Kidney (tissue), 14 donors: ENCODE measurements around the gene MED16. TPM values are rescaled to one million over a fixed set of nuclear protein-coding genes. Genes with fewer than 3 reads are reported as not detected.
A peak's percentile ranks its signal among the peaks of the same experiment; 100 is the strongest.

Source experiments
- DNase-seq, 5 donors: peaks; one replicate each; pipeline ENCODE4 v3.0.0-alpha.2; 2013 to 2020
- FAIRE-seq: peaks from 2 replicates; lab custom pipeline; 2012; peaks lifted over from hg19 to GRCh38; lab: Jason Lieb, UNC
- H3K27ac ChIP-seq, 2 donors: one replicate each; pipeline ENCODE4 v1.7.0; 2013; ENCODE audit warnings: low read depth in 2 of 2, low read length in 2 of 2, inconsistent platforms in 1 of 2
- H3K27me3 ChIP-seq: one replicate; pipeline ENCODE4 v1.7.1; 2013; ENCODE audit warnings: low read length, inconsistent platforms; ENCODE audit not compliant: control insufficient read depth, insufficient read depth
- H3K36me3 ChIP-seq, 3 donors: one replicate each; pipeline versions ENCODE4 v1.7.0 to v1.7.1; 2013; ENCODE audit warnings: low read length in 3 of 3, control low read depth in 1 of 3, inconsistent platforms in 1 of 3; ENCODE audit not compliant: insufficient read depth in 3 of 3, control insufficient read depth in 2 of 3
- H3K4me1 ChIP-seq, 3 donors: one replicate each; pipeline versions ENCODE4 v1.7.0 to v1.7.1; 2013; ENCODE audit warnings: low read length in 3 of 3, inconsistent platforms in 1 of 3, low read depth in 1 of 3; ENCODE audit not compliant: control insufficient read depth in 2 of 3, insufficient read depth in 2 of 3
- H3K4me3 ChIP-seq, 3 donors: one replicate each; pipeline versions ENCODE4 v1.7.0 to v1.8.1; 2013; ENCODE audit warnings: low read length in 3 of 3, control low read depth in 1 of 3, inconsistent platforms in 1 of 3
- H3K9ac ChIP-seq, 3 donors: one replicate each; pipeline versions ENCODE4 v1.7.0 to v1.7.1; 2013; ENCODE audit warnings: low read length in 3 of 3, control low read depth in 1 of 3, inconsistent platforms in 1 of 3
- H3K9me3 ChIP-seq, 3 donors: one replicate each; pipeline versions ENCODE4 v1.7.0 to v1.7.1; 2013; ENCODE audit warnings: low read length in 3 of 3, control low read depth in 1 of 3, inconsistent platforms in 1 of 3; ENCODE audit not compliant: control insufficient read depth in 2 of 3, insufficient read depth in 1 of 3
- CTCF ChIP-seq: IDR thresholded peaks from 3 replicates; pipeline ENCODE4 v1.5.1; 2012; ENCODE audit warnings: mild to moderate bottlenecking, moderate library complexity, borderline replicate concordance; ENCODE audit not compliant: insufficient read depth; ENCODE audit errors: extremely low read depth
- intact Hi-C: fragments of 100-400 bp; cut with DNase I; formaldehyde crosslinking; loops from one replicate; pipeline ENCODE4 v1.11.1; 2022
- polyA plus RNA-seq: library from polyadenylated mRNA; stranded (reverse); fragments of 350-450 nt; fragmentation: Illumina TruSeq; extraction: RNeasy Lipid Tissue Mini Kit (QIAGEN cat#74804); gene quantifications from one replicate; pipeline ENCODE4 v1.2.3, GENCODE V29; 2014; ENCODE audit warnings: low read depth, low replicate concordance; ENCODE audit not compliant: insufficient read depth
- total RNA-seq: library from RNA; stranded (reverse); fragmentation: NEBNext Ultra II Directional; extraction: Animal tissue kit (Norgen Biotek cat#: 25700); gene quantifications from one replicate; pipeline ENCODE4 v1.2.1, GENCODE V29; 2021
- donor health status: control.
- donor health status: control.
- donor health status: control.
- donor health status: control.
- donor health status: control.
- donor health status: DM: yes; HTN: yes; CAD: no.
- donor health status: Normal renal cell carcinoma (clear cell type).

The MED16 gene
- total and polyA plus RNA-seq, 2 donors from 2014 or later: 56.5 to 72.1 TPM

- Histone ChIP-seq H3K27ac (no peak overlapping the region), H3K36me3 (no peaks in the 10 kb centered on the region), H3K9me3 (no peaks in the 10 kb centered on the region), H3K4me1 (no peaks in the 10 kb centered on the region), H3K9ac (no peak overlapping the region), H3K4me3 (no peak overlapping the region), H3K27me3 (no peaks in the 10 kb centered on the region)
- TF ChIP-seq CTCF: no peak
- intact Hi-C loops: no loop called here
- peak in 1 of 5 donors; percentile 43 for DNase-seq
- no peak for FAIRE-seq
Measured at GRCh38 chr19:902446-903226, 9.6 kb upstream of the MED16 start.

GRCh38 chr19:902093-902370 is 9.0 kb upstream of the MED16 start:
- H3K9ac ChIP-seq: no peak overlapping the region
- H3K4me1 ChIP-seq: no peaks in the 10 kb centered on the region
- H3K27me3 ChIP-seq: no peaks in the 10 kb centered on the region
- DNase-seq (peak in 1 of 5 donors; percentile 35), FAIRE-seq (no peak)
- H3K36me3 ChIP-seq: no peaks in the 10 kb centered on the region
- H3K9me3 ChIP-seq: no peaks in the 10 kb centered on the region
- no peak for TF ChIP-seq CTCF
- intact Hi-C loops: no loop called here
- no peak overlapping the region for H3K27ac ChIP-seq
- no peak overlapping the region for H3K4me3 ChIP-seq

GRCh38 chr19:901216-902092 is 8.5 kb upstream of the MED16 start:
- H3K9me3 ChIP-seq: no peaks in the 10 kb centered on the region
- H3K27me3 ChIP-seq: no peaks in the 10 kb centered on the region
- FAIRE-seq (no peak), DNase-seq (peak in 1 of 5 donors; percentile 56)
- H3K9ac ChIP-seq: no peak overlapping the region
- no peak overlapping the region for H3K4me3 ChIP-seq
- H3K36me3 ChIP-seq: no peaks in the 10 kb centered on the region
- H3K4me1 ChIP-seq: no peaks in the 10 kb centered on the region
- no peak overlapping the region for H3K27ac ChIP-seq
- intact Hi-C loops: no loop called here
- TF ChIP-seq CTCF: no peak
